22Rv1 (cell line): ENCODE measurements around the gene KCNMB4.

Experiments
- H3K27ac ChIP-seq: fragments of 450-650 bp; 2 replicates; pipeline ENCODE4 v1.5.1; 2017
- CTCF ChIP-seq: fragments of 450-650 bp; IDR thresholded peaks from 2 replicates; pipeline ENCODE4 v1.5.1; 2017; ENCODE audit warnings: mild to moderate bottlenecking
- ZFX ChIP-seq: fragments of 450-650 bp; IDR thresholded peaks from 2 replicates; pipeline ENCODE4 v1.6.1; 2017; ENCODE audit warnings: antibody characterized with exemption, borderline replicate concordance

The KCNMB4 gene

GRCh38 chr12:70469221-70469820 lies 103.2 kb downstream of the KCNMB4 start:
- TF ChIP-seq ZFX, result no peak
- no peak for TF ChIP-seq CTCF
- H3K27ac ChIP-seq, result no peak overlapping the region

GRCh38 chr12:70482764-70483163 lies 116.7 kb downstream of the KCNMB4 start:
- TF ChIP-seq ZFX (no peak), CTCF (no peak)
- H3K27ac ChIP-seq, result no peak overlapping the region
